ENCODE data around the gene CORO2B. TPM values are rescaled to one million over a fixed set of nuclear protein-coding genes. Genes with fewer than 3 reads are reported as not detected.

The CORO2B gene
- total and polyA plus RNA-seq, 2 of the 13 experiments (the other 11 are each of a cell fraction or from before 2014, with no cell fraction given) = 0.35 to 0.63 TPM

DNA sequence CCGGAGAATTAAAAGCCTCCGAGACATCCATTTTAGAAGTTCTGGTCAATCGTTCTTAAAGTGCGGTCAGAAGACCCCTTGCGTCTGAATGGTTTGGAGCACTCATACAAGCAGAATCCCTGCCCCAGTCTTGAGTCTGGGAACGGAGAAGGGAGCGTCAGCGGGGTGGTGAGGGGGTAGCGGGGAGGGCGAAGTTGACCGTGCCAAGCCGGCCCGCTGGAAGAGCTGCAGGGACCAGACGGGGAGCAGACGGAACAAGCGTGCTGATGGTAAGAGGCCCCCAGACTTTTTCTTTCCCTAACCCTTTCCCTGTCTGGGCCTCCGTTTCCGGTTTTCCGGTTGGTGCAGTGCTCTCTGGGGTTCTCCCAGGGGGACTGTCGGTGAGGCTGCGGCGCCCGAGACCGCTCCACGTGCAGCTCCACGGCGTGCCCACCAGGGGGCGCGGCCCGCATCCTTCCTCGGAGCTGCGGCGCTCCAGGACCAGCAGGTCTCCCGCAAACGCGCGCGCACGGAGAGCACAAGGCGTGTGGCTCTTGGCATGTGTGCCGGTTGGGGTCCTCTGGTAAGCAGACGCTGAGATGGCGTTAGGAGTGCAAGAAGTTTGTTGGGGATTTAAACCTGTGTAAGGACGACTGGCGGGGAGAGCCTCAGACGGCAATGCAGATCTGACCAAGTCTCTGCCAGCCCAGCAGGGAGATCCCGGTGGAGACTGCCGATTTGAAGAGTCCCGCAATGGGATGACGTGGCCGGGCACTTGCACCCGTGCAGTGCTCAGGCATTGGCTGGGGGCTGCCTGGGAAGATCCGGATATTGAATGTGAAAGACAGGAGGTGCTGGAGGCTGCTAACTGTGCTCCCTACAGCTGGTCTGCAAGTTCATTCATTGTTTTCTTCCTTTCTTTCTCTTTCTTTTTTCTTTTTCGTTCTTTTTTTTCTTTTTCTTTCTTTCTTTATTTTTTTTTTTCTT lies 19.2 kb upstream of the CORO2B start:
- no peak overlapping the region for H2AFZ ChIP-seq (ENCODE audit: low read length)
- H3K79me2 ChIP-seq (ENCODE audit: insufficient read depth, low read length) = no peaks in the 10 kb centered on the region
- DNase-seq (ENCODE audit: low spot score) (peak; percentile 33), FAIRE-seq (no peak), ATAC-seq (peak; percentile 93)
- H3K9ac ChIP-seq (ENCODE audit: insufficient read depth, low read depth, low read length) = no peak overlapping the region
- peaks cover 4% of the 10 kb centered on the region; the same call in 1 of the 2 replicates for H3K4me1 ChIP-seq (ENCODE audit: insufficient read depth, low read length)
- H3K27ac ChIP-seq (ENCODE audit: extremely low read length, insufficient read depth, low read length) = no peak overlapping the region
- WGBS (ENCODE audit: low lambda C conversion rate) = 43% methylated on average over 22 of the region's 54 CpGs
- no peaks in the 10 kb centered on the region for H4K20me1 ChIP-seq (ENCODE audit: insufficient read depth, low read length)
- CTCF ChIA-PET (ENCODE audit: low intra/inter-chr PET ratio, low total read pairs) = interaction anchor here (1.4 to 2.7 kb wide), 5 partner anchors 9 to 365 kb away, joined by 4 to 24 read pairs (median 5); no protein-coding TSS in a partner anchor
- H3K4me2 ChIP-seq (ENCODE audit: low read depth, low read length) = peak overlapping the region; percentile 40; the same call in 1 of the 2 replicates
- intact Hi-C loops (cut with micrococcal nuclease; ENCODE audit: unreplicated experiment) = loop anchor here (1.0 to 2.0 kb wide), 2 partner anchors 115 to 315 kb away; no protein-coding TSS in a partner anchor
- H3K27me3 ChIP-seq (ENCODE audit: control insufficient read depth in 1 of 2, insufficient read depth in 2 of 2, low read length in 2 of 2) = peaks cover 3 to 12% of the 10 kb centered on the region in 2 experiments; a peak in 2 of 5 replicates
- H3K36me3 ChIP-seq (replicated peaks in 1 of 2; ENCODE audit: control insufficient read depth in 1 of 2, insufficient read depth in 2 of 2, low read length in 2 of 2) = no peaks in the 10 kb centered on the region
- no peak overlapping the region for H3K4me3 ChIP-seq (replicated peaks in 1 of 3; ENCODE audit: insufficient read depth in 1 of 3, low read depth in 2 of 3, low read length in 3 of 3)
- POLR2A ChIA-PET = no interaction called here
- H3K9me3 ChIP-seq (ENCODE audit: low read length) = no peaks in the 10 kb centered on the region
- in situ Hi-C loops (cut with HindIII; ENCODE audit: extremely low pct_ligation_motif_present, low pct_unique_long_range_greater_than_20kb) = loop anchor here (5.0 to 10.0 kb wide), 2 partner anchors 318 to 365 kb away; no protein-coding TSS in a partner anchor
- no TSS peak for BruUV-seq (replicated peaks)
- peak; percentile 23; the same call in 1 of the 2 replicates for TF ChIP-seq SALL2 (CRISPR knock-in tag; IDR thresholded peaks at IDR 0.05)
- TF ChIP-seq ZNF496 (CRISPR knock-in tag; IDR thresholded peaks at IDR 0.05; ENCODE audit: insufficient replicate concordance) = no peak
- TF ChIP-seq, protein P1, sequence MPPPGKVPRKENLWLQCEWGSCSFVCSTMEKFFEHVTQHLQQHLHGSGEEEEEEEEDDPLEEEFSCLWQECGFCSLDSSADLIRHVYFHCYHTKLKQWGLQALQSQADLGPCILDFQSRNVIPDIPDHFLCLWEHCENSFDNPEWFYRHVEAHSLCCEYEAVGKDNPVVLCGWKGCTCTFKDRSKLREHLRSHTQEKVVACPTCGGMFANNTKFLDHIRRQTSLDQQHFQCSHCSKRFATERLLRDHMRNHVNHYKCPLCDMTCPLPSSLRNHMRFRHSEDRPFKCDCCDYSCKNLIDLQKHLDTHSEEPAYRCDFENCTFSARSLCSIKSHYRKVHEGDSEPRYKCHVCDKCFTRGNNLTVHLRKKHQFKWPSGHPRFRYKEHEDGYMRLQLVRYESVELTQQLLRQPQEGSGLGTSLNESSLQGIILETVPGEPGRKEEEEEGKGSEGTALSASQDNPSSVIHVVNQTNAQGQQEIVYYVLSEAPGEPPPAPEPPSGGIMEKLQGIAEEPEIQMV (CRISPR knock-in tag; IDR thresholded peaks at IDR 0.05; ENCODE audit: low read depth) = no peak; the same call in 1 of the 2 replicates
- peak; percentile 45; the same call in 1 of the 2 replicates for TF ChIP-seq SMC3 (IDR thresholded peaks at IDR 0.05; ENCODE audit: low read length)
- no peak for TF ChIP-seq JUND (CRISPR knock-in tag; IDR thresholded peaks at IDR 0.05)
- TF ChIP-seq ZNF605 (CRISPR knock-in tag; IDR thresholded peaks at IDR 0.05) = 0 out of 2 replicates have a peak, but pooled peaks have one; percentile 17
- TF ChIP-seq, protein P2, sequence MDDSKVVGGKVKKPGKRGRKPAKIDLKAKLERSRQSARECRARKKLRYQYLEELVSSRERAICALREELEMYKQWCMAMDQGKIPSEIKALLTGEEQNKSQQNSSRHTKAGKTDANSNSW (CRISPR knock-in tag; IDR thresholded peaks at IDR 0.05; ENCODE audit: borderline replicate concordance) = no peak
- TF ChIP-seq FIP1L1 (IDR thresholded peaks at IDR 0.05; ENCODE audit: borderline replicate concordance, insufficient read depth, low read depth, low read length) = no peak
- TF ChIP-seq TBP (CRISPR knock-in tag; IDR thresholded peaks at IDR 0.05) = no peak
- TF ChIP-seq SMAD1 (CRISPR knock-in tag; IDR thresholded peaks at IDR 0.05; ENCODE audit: borderline replicate concordance, low read depth) = no peak
- TF ChIP-seq KDM3A (CRISPR knock-in tag; IDR thresholded peaks at IDR 0.05; ENCODE audit: low read depth) = 0 out of 2 replicates have a peak, but pooled peaks have one; percentile 59
- TF ChIP-seq, protein P3, sequence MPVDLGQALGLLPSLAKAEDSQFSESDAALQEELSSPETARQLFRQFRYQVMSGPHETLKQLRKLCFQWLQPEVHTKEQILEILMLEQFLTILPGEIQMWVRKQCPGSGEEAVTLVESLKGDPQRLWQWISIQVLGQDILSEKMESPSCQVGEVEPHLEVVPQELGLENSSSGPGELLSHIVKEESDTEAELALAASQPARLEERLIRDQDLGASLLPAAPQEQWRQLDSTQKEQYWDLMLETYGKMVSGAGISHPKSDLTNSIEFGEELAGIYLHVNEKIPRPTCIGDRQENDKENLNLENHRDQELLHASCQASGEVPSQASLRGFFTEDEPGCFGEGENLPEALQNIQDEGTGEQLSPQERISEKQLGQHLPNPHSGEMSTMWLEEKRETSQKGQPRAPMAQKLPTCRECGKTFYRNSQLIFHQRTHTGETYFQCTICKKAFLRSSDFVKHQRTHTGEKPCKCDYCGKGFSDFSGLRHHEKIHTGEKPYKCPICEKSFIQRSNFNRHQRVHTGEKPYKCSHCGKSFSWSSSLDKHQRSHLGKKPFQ (CRISPR knock-in tag; IDR thresholded peaks at IDR 0.05; ENCODE audit: insufficient replicate concordance) = no peak
- TF ChIP-seq ZNF253 (CRISPR knock-in tag; IDR thresholded peaks at IDR 0.05; ENCODE audit: borderline replicate concordance) = 0 out of 2 replicates have a peak, but pooled peaks have one; percentile 22
- no peak for TF ChIP-seq ZNF552 (CRISPR knock-in tag; IDR thresholded peaks at IDR 0.05; ENCODE audit: borderline replicate concordance)
- TF ChIP-seq, protein P4, sequence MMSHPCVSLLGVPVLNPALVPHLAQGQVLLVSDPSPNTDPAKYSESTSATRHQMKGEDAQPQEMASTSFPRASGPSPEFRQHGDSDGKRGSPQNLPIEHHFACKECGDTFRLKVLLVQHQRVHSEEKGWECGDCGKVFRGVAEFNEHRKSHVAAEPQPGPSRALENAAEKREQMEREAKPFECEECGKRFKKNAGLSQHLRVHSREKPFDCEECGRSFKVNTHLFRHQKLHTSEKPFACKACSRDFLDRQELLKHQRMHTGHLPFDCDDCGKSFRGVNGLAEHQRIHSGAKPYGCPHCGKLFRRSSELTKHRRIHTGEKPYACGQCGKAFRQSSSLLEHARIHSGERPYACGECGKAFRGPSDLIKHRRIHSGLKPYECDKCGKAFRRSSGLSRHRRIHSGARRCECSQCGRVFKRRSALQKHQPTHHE (CRISPR knock-in tag; IDR thresholded peaks at IDR 0.05; ENCODE audit: borderline replicate concordance) = no peak

Data from HepG2 (cell line).